Lung (tissue), 12 donors: ENCODE measurements around the gene MTM1. TPM values are rescaled to one million over a fixed set of nuclear protein-coding genes. Genes with fewer than 3 reads are reported as not detected.

Source experiments
- ATAC-seq: fragments of 200-7000 bp; cut with Tn5 transposase; one replicate; pipeline ENCODE4 v1.9.1; 2020; ENCODE audit warnings: moderate number of reproducible peaks; ENCODE audit not compliant: insufficient read depth, low FRiP score
- DNase-seq, 3 donors: peaks; one replicate each; pipeline ENCODE4 v3.0.0-alpha.2; 2013 to 2017
- H3K27ac ChIP-seq, 2 donors: one replicate each; pipeline ENCODE4 v1.5.1; 2013; ENCODE audit warnings: mild to moderate bottlenecking in 2 of 2, moderate library complexity in 2 of 2, control low read depth in 1 of 2, inconsistent platforms in 1 of 2, low read depth in 1 of 2, low read length in 1 of 2
- H3K27me3 ChIP-seq, 3 donors: one replicate each; pipeline ENCODE4 v1.5.1; 2013; ENCODE audit warnings: low read length in 2 of 3; ENCODE audit not compliant: control insufficient read depth in 3 of 3, insufficient read depth in 3 of 3
- H3K36me3 ChIP-seq, 4 donors: one replicate each; pipeline ENCODE4 v1.5.1; 2013; ENCODE audit warnings: low read length in 4 of 4, mild to moderate bottlenecking in 1 of 4, moderate library complexity in 1 of 4; ENCODE audit not compliant: control insufficient read depth in 4 of 4, insufficient read depth in 4 of 4
- H3K4me1 ChIP-seq, 5 donors: one replicate each; pipeline ENCODE4 v1.5.1; 2013; ENCODE audit warnings: low read length in 5 of 5, mild to moderate bottlenecking in 2 of 5, moderate library complexity in 1 of 5; ENCODE audit not compliant: control insufficient read depth in 5 of 5, insufficient read depth in 5 of 5
- H3K4me3 ChIP-seq: one replicate; pipeline ENCODE4 v1.5.1; 2013; ENCODE audit warnings: mild to moderate bottlenecking, control low read depth, moderate library complexity
- H3K9ac ChIP-seq, 2 donors: one replicate each; pipeline ENCODE4 v1.5.1; 2013; ENCODE audit warnings: low read length in 2 of 2, control low read depth in 1 of 2; ENCODE audit not compliant: insufficient read depth in 1 of 2
- H3K9me3 ChIP-seq, 4 donors: one replicate each; pipeline ENCODE4 v1.5.1; 2013; ENCODE audit warnings: low read length in 3 of 4, mild to moderate bottlenecking in 1 of 4, moderate library complexity in 1 of 4; ENCODE audit not compliant: control insufficient read depth in 4 of 4, insufficient read depth in 3 of 4
- WGBS, 2 donors: extraction: QIAGEN DNeasy Blood & Tissue Kit; methylation state at CpG; one replicate each; pipeline ENCODE4 v1.1.7; 2013; 5-methylcytosine and 5-hydroxymethylcytosine counted together
- polyA plus RNA-seq, 2 donors: library from polyadenylated mRNA; stranded (reverse); fragments of 200-250 nt; gene quantifications; one replicate each; pipeline ENCODE4 v1.2.1, GENCODE V29; 2013
- total RNA-seq, 2 donors: library from RNA; depleted of rRNA in 1 of 2; stranded (reverse); fragments of >200 nt in 1 of 2; gene quantifications; one replicate each; pipeline ENCODE4 v1.2.1, GENCODE V29; 2014 to 2021
- TF ChIP-seq, protein P1 (sequence below): IDR thresholded peaks from 2 replicates; pipeline ENCODE4 v1.5.1; 2012; ENCODE audit warnings: mild to moderate bottlenecking; ENCODE audit errors: control extremely low read depth, extremely low read depth
- donor health status: control.
- donor health status: control.
- donor health status: Bipolar disorder and iron deficiency.
- donor health status: healthy.
- donor health status: DM: yes; HTN: yes; CAD: no.

Gene MTM1
- total and polyA plus RNA-seq, 4 donors: 4.6 to 31.2 (median 14.5) TPM

- no peaks in the 10 kb centered on the region for H3K27me3 ChIP-seq
- no peak overlapping the region for H3K9ac ChIP-seq
- no peak overlapping the region for H3K27ac ChIP-seq
- TF ChIP-seq, protein P1, sequence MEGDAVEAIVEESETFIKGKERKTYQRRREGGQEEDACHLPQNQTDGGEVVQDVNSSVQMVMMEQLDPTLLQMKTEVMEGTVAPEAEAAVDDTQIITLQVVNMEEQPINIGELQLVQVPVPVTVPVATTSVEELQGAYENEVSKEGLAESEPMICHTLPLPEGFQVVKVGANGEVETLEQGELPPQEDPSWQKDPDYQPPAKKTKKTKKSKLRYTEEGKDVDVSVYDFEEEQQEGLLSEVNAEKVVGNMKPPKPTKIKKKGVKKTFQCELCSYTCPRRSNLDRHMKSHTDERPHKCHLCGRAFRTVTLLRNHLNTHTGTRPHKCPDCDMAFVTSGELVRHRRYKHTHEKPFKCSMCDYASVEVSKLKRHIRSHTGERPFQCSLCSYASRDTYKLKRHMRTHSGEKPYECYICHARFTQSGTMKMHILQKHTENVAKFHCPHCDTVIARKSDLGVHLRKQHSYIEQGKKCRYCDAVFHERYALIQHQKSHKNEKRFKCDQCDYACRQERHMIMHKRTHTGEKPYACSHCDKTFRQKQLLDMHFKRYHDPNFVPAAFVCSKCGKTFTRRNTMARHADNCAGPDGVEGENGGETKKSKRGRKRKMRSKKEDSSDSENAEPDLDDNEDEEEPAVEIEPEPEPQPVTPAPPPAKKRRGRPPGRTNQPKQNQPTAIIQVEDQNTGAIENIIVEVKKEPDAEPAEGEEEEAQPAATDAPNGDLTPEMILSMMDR: no peak
- DNase-seq: no peak
- ATAC-seq: no peak
- H3K36me3 ChIP-seq: peaks cover 0 to 2% (median 0%) of the 10 kb centered on the region in 4 donors
- 78 to 89% methylated on average over 4 of the region's 4 CpGs for WGBS, 2 donors
- no peak overlapping the region for H3K4me3 ChIP-seq
- H3K9me3 ChIP-seq: no peaks in the 10 kb centered on the region
- no peaks in the 10 kb centered on the region for H3K4me1 ChIP-seq
These were observed 46.9 kb downstream of the MTM1 start for GRCh38 chrX:150615356-150615755.

DNA sequence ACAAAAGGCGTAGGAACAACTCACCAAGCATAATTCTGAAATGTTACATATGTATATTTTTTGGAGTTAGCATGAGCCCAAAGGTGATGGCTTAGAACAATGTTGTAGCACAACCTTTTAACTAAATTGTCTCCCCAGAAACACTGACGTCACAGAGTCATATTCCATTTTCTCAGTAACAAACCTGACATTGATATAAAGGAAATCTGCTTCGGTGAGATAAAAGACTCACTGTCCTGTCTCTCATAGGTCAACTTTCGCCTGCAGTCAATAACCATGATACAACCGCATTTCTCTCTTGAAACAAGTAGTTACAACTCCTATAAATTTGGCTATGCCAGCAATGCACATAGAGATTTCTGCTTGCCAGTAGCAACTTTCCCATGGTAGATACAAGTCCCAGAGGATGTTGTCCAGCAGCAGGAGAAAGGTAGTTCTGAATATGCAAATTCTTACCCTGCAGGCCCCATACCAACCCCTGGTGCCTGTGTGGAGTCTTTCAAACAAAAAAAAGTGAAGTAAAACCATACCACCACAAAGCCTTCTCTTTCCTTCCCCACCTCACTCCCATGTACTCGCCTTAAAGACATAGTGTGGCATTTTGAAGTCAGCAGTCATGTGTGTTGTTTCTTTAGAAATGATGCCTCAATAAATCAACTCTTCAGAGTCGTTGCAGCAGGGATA is 47.9 kb downstream of the MTM1 start:
- no peaks in the 10 kb centered on the region for H3K9me3 ChIP-seq
- TF ChIP-seq, protein P1: no peak
- H3K27me3 ChIP-seq: peaks cover 0 to 3% (median 0%) of the 10 kb centered on the region in 3 donors
- ATAC-seq: no peak
- WGBS, 2 donors: 70 to 85% methylated on average over 7 of the region's 7 CpGs
- no peak overlapping the region for H3K27ac ChIP-seq
- no peak for DNase-seq
- H3K4me3 ChIP-seq: no peak overlapping the region
- peaks cover 0 to 2% (median 0%) of the 10 kb centered on the region in 4 donors for H3K36me3 ChIP-seq
- H3K9ac ChIP-seq: no peak overlapping the region
- H3K4me1 ChIP-seq: no peaks in the 10 kb centered on the region

DNA sequence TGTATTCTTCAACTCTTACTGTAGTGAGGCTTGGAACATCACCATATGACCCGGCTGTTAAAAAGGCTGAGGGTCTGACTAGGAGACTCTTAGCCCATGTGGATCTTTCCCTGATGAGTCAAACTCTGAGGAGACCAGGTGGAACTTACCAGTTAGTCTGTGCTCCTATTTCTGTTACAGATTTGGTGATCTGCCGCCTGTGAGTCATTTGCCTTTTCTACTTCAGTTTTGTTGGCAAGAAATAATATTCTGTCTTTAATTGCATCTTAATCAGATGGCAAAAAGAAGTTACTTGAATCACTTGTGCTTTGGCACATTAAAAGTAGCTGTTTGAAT is 48.4 kb downstream of the MTM1 start:
- H3K36me3 ChIP-seq: peaks cover 0 to 2% (median 0%) of the 10 kb centered on the region in 4 donors

More for the DNA sequence above, 48.4 kb downstream of the MTM1 start:
- Histone ChIP-seq H3K9me3 (no peaks in the 10 kb centered on the region), H3K9ac (no peak overlapping the region), H3K4me1 (no peaks in the 10 kb centered on the region), H3K27me3 (peaks cover 0 to 5% (median 0%) of the 10 kb centered on the region in 3 donors), H3K27ac (no peak overlapping the region), H3K4me3 (no peak overlapping the region)
- no peak for DNase-seq
- 81 to 98% methylated on average over 2 of the region's 2 CpGs for WGBS, 2 donors
- ATAC-seq: no peak
- TF ChIP-seq, protein P1: no peak
